K562 (cell line): Measurements from ENCODE around the gene IFITM2. TPM values are rescaled to one million over a fixed set of nuclear protein-coding genes. Genes with fewer than 3 reads are reported as not detected.
A peak's percentile ranks its signal among the peaks of the same experiment; 100 is the strongest.

Source experiments
- BRCA1 ChIP-seq, 2 experiments: fragments of 450-650 bp in 1 of 2; sonication (generic) in 1 of 2; formaldehyde crosslinking in 1 of 2; IDR thresholded peaks; 2 replicates each; pipeline versions ENCODE4 v1.5.0 to v1.6.1; 2017 to 2020; ENCODE audit warnings: mild to moderate bottlenecking in 1 of 2, missing genetic modification reagents in 1 of 2
- CBX2 ChIP-seq: fragments of 200-600 bp; sonication (generic); IDR thresholded peaks from one replicate; pipeline ENCODE4 v1.6.1; 2012; ENCODE audit warnings: mild to moderate bottlenecking, low read length, inconsistent platforms; ENCODE audit not compliant: insufficient read depth, poor library complexity, severe bottlenecking
- DACH1 ChIP-seq: fragments of 450-650 bp; IDR thresholded peaks from 2 replicates; pipeline ENCODE4 v1.6.1; 2018; ENCODE audit not compliant: partially characterized antibody
- MYC ChIP-seq, 2 experiments: fragments of 250-450 bp in 1 of 2; sonication (Bioruptor Pico) in 1 of 2; IDR thresholded peaks; 2 replicates each; pipeline versions ENCODE4 v1.5.1 to v1.6.1; 2012 to 2021; ENCODE audit warnings: low read depth in 2 of 2, borderline replicate concordance in 1 of 2, improper control_type of control experiment in 1 of 2, low read length in 1 of 2, mild to moderate bottlenecking in 1 of 2, moderate library complexity in 1 of 2
- NR2C2 ChIP-seq, 2 experiments: fragments of 200-800 bp in 1 of 2; sonication (Bioruptor generic) in 1 of 2; sonication (generic) in 1 of 2; formaldehyde crosslinking in 1 of 2; IDR thresholded peaks; 2 replicates each; pipeline versions ENCODE4 v1.6.1 to v1.8.0; 2016 to 2022; ENCODE audit warnings: mild to moderate bottlenecking in 1 of 2, missing compliant biosample characterization in 1 of 2, missing genetic modification characterization in 1 of 2, missing genetic modification reagents in 1 of 2
- POLR2G ChIP-seq: fragments of 200-400 bp; formaldehyde crosslinking; IDR thresholded peaks from 2 replicates; pipeline ENCODE4 v1.6.1; 2017; ENCODE audit warnings: low read depth, mild to moderate bottlenecking, antibody characterized with exemption, low read length, moderate library complexity
- SP1 ChIP-seq: sonication (generic); formaldehyde crosslinking; IDR thresholded peaks from 2 replicates; pipeline ENCODE4 v1.8.1; 2022; ENCODE audit warnings: mild to moderate bottlenecking, missing genetic modification reagents
- ZNF12 ChIP-seq: sonication (generic); formaldehyde crosslinking; IDR thresholded peaks from 2 replicates; pipeline ENCODE4 v1.4.0; 2020; ENCODE audit warnings: mild to moderate bottlenecking, missing genetic modification reagents
- polyA plus RNA-seq, 8 experiments: library from polyadenylated mRNA; depleted of rRNA in 4 of 8; stranded (reverse) in 5 of 8; unstranded in 3 of 8; fragments of >200 nt; fragmentation: Nextera tagmentation in 2 of 8; fragmentation: Illumina TruSeq in 1 of 8; extraction: Ambion mirVana in 2 of 8; extraction: Trizol in 1 of 8; gene quantifications; 2 replicates each; pipeline versions ENCODE4 v1.2.1 to v1.2.3, GENCODE V29; 2011 to 2014; ENCODE audit warnings: inconsistent platforms in 1 of 8, missing spikeins in 1 of 8
- total RNA-seq, 7 experiments: library from RNA; depleted of rRNA in 6 of 7; stranded (reverse); fragments of >200 nt in 6 of 7; fragmentation: Illumina TruSeq in 2 of 7; extraction: Trizol in 2 of 7; gene quantifications; 2 replicates each; pipeline versions ENCODE4 v1.2.1 to v1.2.3, GENCODE V29; 2011 to 2021; ENCODE audit warnings: low replicate concordance in 1 of 7
- TF ChIP-seq, protein P1 (sequence below): IDR thresholded peaks from 2 replicates; pipeline ENCODE4 v1.6.1; 2011; ENCODE audit warnings: borderline replicate concordance, low read depth, mild to moderate bottlenecking, moderate library complexity, low read length; ENCODE audit not compliant: insufficient read depth, poor library complexity, severe bottlenecking

Gene IFITM2
- total and polyA plus RNA-seq, 9 of the 15 experiments (the other 6 are each of a cell fraction or from before 2014, with no cell fraction given), result 52.8 to 4,872 (median 356) TPM

DNA sequence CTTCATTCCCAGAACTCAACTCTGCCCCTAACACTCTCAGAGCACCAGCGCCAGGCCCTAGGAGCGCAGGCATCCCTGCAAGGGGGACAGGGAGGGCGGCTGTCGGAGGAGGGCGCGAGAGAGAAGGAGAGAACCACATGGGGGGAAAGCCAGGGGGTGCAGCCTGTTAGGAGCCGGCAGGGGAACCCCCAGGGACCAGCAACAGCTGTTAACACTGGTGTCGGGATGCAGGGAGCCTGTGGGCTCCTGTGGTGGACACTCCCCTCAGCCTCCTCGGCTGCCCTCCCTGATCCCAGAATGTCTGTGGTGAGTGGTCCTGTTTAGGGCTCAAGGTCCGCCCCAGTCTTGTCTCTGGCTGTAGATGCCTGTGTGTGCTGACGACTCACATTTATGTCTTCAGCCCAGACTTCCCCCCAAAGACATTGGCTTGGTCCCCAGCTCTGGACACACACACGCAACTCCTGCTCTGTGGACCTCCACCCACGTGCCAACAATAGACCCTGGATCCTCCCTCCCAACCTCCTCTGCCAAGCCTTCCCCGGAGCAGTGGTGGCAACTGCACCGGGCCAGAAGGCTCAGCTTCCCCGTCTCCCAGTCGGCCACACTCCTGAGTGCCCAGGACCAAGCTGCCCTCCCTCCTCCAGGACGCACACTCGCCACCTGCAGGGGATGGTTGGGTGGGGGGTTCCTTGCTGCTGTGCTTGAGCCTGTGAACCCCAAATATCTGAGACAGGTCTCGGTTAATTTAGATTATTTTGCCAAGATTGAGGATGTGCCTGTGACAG, 7.5 kb upstream of the IFITM2 start (continued):
- peak; percentile 70 for TF ChIP-seq DACH1
- TF ChIP-seq CBX2, result no peak
- TF ChIP-seq NR2C2 (CRISPR knock-in tag; IDR thresholded peaks at IDR 0.05), result no peak
- no peak for TF ChIP-seq NR2C2 (tag; IDR thresholded peaks at IDR 0.05)
- TF ChIP-seq ZNF12, result no peak
- TF ChIP-seq MYC (IDR thresholded peaks at IDR 0.05; ENCODE audit: low read depth, low read length), result 0 out of 2 replicates have a peak, but pooled peaks have one; percentile 11
- no peak for TF ChIP-seq MYC (CRISPR knock-in tag; IDR thresholded peaks at IDR 0.05; ENCODE audit: borderline replicate concordance, low read depth)
- TF ChIP-seq SP1 (CRISPR knock-in tag), result 0 out of 2 replicates have a peak, but pooled peaks have one; percentile 6
- TF ChIP-seq, protein P1, sequence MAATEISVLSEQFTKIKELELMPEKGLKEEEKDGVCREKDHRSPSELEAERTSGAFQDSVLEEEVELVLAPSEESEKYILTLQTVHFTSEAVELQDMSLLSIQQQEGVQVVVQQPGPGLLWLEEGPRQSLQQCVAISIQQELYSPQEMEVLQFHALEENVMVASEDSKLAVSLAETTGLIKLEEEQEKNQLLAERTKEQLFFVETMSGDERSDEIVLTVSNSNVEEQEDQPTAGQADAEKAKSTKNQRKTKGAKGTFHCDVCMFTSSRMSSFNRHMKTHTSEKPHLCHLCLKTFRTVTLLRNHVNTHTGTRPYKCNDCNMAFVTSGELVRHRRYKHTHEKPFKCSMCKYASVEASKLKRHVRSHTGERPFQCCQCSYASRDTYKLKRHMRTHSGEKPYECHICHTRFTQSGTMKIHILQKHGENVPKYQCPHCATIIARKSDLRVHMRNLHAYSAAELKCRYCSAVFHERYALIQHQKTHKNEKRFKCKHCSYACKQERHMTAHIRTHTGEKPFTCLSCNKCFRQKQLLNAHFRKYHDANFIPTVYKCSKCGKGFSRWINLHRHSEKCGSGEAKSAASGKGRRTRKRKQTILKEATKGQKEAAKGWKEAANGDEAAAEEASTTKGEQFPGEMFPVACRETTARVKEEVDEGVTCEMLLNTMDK, result peak; percentile 23
- no peak for TF ChIP-seq BRCA1 (IDR thresholded peaks at IDR 0.05)
- TF ChIP-seq BRCA1 (CRISPR knock-in tag; IDR thresholded peaks at IDR 0.05), result peak; percentile 77; the same call in 1 of the 2 replicates
- peak; percentile 35; the same call in 1 of the 2 replicates for TF ChIP-seq POLR2G
- TF ChIP-seq, all 486 proteins: peak for 11
